Kidney epithelial cell (primary cell): ENCODE measurements around the gene NTNG1. TPM values are rescaled to one million over a fixed set of nuclear protein-coding genes. Genes with fewer than 3 reads are reported as not detected.

ENCODE experiments used
- DNase-seq: peaks from one replicate; pipeline ENCODE4 v3.0.0-alpha.2; 2010; ENCODE audit warnings: low read depth
- H3K27me3 ChIP-seq: 2 replicates; pipeline ENCODE4 v1.6.0; 2011; ENCODE audit warnings: low read length; ENCODE audit not compliant: control insufficient read depth, insufficient read depth
- H3K36me3 ChIP-seq: 2 replicates; pipeline ENCODE4 v1.5.1; 2011; ENCODE audit warnings: low read length; ENCODE audit not compliant: control insufficient read depth, insufficient read depth
- H3K4me3 ChIP-seq: 2 replicates; pipeline ENCODE4 v1.5.1; 2011; ENCODE audit warnings: low read depth, mild to moderate bottlenecking, control low read depth, low read length
- total RNA-seq: library from RNA; depleted of rRNA; stranded (reverse); fragments of >200 nt; gene quantifications from 2 replicates; pipeline ENCODE4 v1.2.3, GENCODE V29; 2015
- TF ChIP-seq, protein P1 (sequence below): IDR thresholded peaks from 2 replicates; pipeline ENCODE4 v1.5.1; 2011; ENCODE audit warnings: mild to moderate bottlenecking, moderate library complexity, low read length, control low read depth, inconsistent platforms; ENCODE audit not compliant: insufficient read depth, poor library complexity, severe bottlenecking

Gene NTNG1
- total RNA-seq, 1 donor from 2014 or later, result 3.7 TPM

- no peak overlapping the region for H3K4me3 ChIP-seq
- H3K27me3 ChIP-seq, result no peaks in the 10 kb centered on the region
- no peaks in the 10 kb centered on the region for H3K36me3 ChIP-seq
- no peak for DNase-seq
- TF ChIP-seq, protein P1, sequence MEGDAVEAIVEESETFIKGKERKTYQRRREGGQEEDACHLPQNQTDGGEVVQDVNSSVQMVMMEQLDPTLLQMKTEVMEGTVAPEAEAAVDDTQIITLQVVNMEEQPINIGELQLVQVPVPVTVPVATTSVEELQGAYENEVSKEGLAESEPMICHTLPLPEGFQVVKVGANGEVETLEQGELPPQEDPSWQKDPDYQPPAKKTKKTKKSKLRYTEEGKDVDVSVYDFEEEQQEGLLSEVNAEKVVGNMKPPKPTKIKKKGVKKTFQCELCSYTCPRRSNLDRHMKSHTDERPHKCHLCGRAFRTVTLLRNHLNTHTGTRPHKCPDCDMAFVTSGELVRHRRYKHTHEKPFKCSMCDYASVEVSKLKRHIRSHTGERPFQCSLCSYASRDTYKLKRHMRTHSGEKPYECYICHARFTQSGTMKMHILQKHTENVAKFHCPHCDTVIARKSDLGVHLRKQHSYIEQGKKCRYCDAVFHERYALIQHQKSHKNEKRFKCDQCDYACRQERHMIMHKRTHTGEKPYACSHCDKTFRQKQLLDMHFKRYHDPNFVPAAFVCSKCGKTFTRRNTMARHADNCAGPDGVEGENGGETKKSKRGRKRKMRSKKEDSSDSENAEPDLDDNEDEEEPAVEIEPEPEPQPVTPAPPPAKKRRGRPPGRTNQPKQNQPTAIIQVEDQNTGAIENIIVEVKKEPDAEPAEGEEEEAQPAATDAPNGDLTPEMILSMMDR, result no peak
These were observed 301.7 kb downstream of the NTNG1 start for GRCh38 chr1:107442551-107442950.

- Histone ChIP-seq H3K4me3 (no peak overlapping the region), H3K27me3 (no peaks in the 10 kb centered on the region), H3K36me3 (no peaks in the 10 kb centered on the region)
- no peak for DNase-seq
- TF ChIP-seq, protein P1, result no peak
These were observed 302.2 kb downstream of the NTNG1 start for GRCh38 chr1:107443027-107443426.

DNA sequence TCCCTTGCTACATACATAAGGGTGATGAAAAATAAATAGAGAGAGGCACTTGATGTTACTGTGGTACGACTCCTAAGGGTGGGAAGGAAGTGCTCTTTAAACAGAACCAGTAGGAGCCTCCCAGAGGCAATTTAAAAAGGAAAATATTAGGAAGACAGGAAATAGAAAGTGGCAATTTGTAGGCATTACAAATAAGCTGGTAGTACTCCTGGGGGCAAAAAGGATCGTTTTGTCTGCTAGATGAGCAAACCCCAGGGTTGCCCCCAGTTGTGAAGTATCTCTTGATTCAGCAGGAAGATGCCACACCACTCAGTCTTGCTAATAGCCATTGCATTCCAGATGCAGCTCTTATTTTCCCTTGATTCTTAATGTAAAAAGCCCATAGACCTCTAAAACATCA, 303.0 kb downstream of the NTNG1 start:
- no peaks in the 10 kb centered on the region for H3K27me3 ChIP-seq
- no peak for DNase-seq
- no peak overlapping the region for H3K4me3 ChIP-seq
- no peaks in the 10 kb centered on the region for H3K36me3 ChIP-seq
- TF ChIP-seq, protein P1, result no peak

- no peak for DNase-seq
- no peaks in the 10 kb centered on the region for H3K27me3 ChIP-seq
- no peaks in the 10 kb centered on the region for H3K36me3 ChIP-seq
- TF ChIP-seq, protein P1, result no peak
- no peak overlapping the region for H3K4me3 ChIP-seq
These were observed 303.5 kb downstream of the NTNG1 start for GRCh38 chr1:107444302-107444701.

DNA sequence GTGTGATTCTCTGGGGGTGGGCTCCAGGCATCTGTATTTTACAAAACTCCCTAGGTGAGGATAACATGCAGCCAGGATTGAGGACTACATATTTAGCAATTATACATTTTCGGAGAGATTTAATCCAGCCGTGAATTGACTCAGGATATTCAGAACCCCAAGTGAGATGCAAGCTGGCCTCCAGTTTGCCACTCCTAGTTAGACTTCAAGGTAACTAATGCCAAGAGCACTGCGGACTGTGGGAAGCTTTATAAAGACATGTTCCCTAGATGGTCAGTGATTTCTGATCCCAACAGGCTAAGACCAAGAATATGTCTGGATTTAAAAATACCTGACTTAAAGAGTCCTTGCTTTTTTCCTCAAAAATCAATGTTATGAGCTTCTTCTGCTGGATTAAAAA, 308.5 kb downstream of the NTNG1 start:
- Histone ChIP-seq H3K36me3 (no peaks in the 10 kb centered on the region), H3K27me3 (no peaks in the 10 kb centered on the region), H3K4me3 (no peak overlapping the region)
- no peak for DNase-seq
- TF ChIP-seq, protein P1, result no peak

DNA sequence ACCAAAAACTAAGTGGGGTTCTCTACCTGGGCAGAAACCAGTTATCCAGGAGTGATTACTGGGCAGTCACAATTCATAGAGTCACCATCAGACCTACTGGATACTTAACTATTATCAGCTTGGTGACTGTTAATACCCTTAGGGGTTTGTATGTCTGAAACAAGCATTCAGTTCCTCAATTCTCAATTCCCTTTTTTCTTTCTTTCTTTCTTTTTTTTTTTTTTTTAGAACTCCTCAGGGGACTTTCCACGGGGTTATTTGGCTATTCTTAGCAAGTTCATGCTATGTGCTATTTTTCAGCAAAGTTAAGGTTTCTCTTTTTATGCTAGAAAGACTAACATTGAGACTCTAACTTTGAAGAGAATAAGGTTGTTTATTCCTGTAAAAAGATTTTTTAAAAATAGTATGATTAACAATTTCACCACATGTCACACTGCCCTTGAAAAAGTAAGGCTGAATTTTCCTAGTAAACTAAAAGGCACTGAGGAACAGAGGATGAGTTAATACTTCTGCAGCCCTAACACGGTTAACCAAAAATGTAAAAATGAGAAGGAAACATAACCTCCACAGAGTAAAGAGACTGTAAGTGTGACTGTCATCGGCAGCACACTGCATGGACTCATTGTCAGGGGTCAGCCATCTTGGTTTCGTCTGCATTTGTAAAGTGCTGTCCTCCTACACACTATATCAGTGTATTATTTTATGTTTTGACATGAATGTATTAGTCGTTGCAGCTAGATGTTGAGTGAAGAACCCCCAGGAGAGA, 310.2 kb downstream of the NTNG1 start:
- TF ChIP-seq, protein P1, result no peak
- H3K27me3 ChIP-seq, result no peaks in the 10 kb centered on the region
- no peak for DNase-seq
- no peaks in the 10 kb centered on the region for H3K36me3 ChIP-seq
- no peak overlapping the region for H3K4me3 ChIP-seq
